IMR-90 (cell line): ENCODE results near the gene MAB21L3. TPM values are rescaled to one million over a fixed set of nuclear protein-coding genes. Genes with fewer than 3 reads are reported as not detected.

Experiments
- ATAC-seq: fragments of 200-7000 bp; cut with Tn5 transposase; 2 replicates; pipeline ENCODE4 v1.9.1; 2020; ENCODE audit warnings: low read depth, mild to moderate bottlenecking, moderate library complexity
- BruUV-seq: library from RNA; stranded (reverse); fragments of 400-500 nt; replicated peaks from 2 replicates; lab custom pipeline; 2021; lab: Mats Ljungman, UMichigan
- CTCF ChIA-PET: fragments of 300-600 bp; formaldehyde crosslinking; extraction: SDS; loops from one replicate; lab custom pipeline; 2021; ENCODE audit warnings: antibody characterized with exemption; lab: Yijun Ruan, JAX
- POLR2A ChIA-PET: fragments of 300-600 bp; sonication (Branson Sonifier 250); formaldehyde crosslinking; loops from one replicate; lab custom pipeline; 2022; ENCODE audit warnings: antibody characterized with exemption; ENCODE audit not compliant: unreplicated experiment; lab: Charles Lee
- DNase-seq: peaks from one replicate; pipeline ENCODE4 v3.0.0; 2013
- H2AFZ ChIP-seq: replicated peaks from 2 replicates; pipeline ENCODE3; 2013; ENCODE audit warnings: low read length, mild to moderate bottlenecking; ENCODE audit not compliant: poor library complexity
- H2AK5ac ChIP-seq: 2 replicates; pipeline ENCODE4 v1.6.1; 2013; ENCODE audit warnings: low read depth, low read length, inconsistent platforms
- H2AK9ac ChIP-seq: replicated peaks from 2 replicates; pipeline ENCODE3; 2013; ENCODE audit warnings: mild to moderate bottlenecking, low read depth, low read length, moderate library complexity; ENCODE audit not compliant: poor library complexity
- H2BK120ac ChIP-seq: 2 replicates; pipeline ENCODE4 v1.6.1; 2013; ENCODE audit warnings: low read depth, low read length, inconsistent platforms
- H2BK15ac ChIP-seq: 3 replicates; pipeline ENCODE4 v1.6.1; 2013; ENCODE audit warnings: low read depth, low read length, inconsistent platforms
- H2BK20ac ChIP-seq: 2 replicates; pipeline ENCODE4 v1.6.1; 2013; ENCODE audit warnings: low read depth, mild to moderate bottlenecking, inconsistent platforms, low read length, moderate library complexity
- H2BK5ac ChIP-seq: 2 replicates; pipeline ENCODE4 v1.6.1; 2013; ENCODE audit warnings: mild to moderate bottlenecking, low read depth, low read length, inconsistent platforms; ENCODE audit not compliant: poor library complexity, severe bottlenecking
- H3K14ac ChIP-seq: replicated peaks from 2 replicates; pipeline ENCODE4 v1.6.1; 2013; ENCODE audit warnings: low read depth, low read length, inconsistent platforms
- H3K18ac ChIP-seq: 2 replicates; pipeline ENCODE4 v1.6.1; 2013; ENCODE audit warnings: low read depth, low read length, control low read depth
- H3K23ac ChIP-seq: 2 replicates; pipeline ENCODE4 v1.6.1; 2013; ENCODE audit warnings: low read depth, low read length, inconsistent platforms
- H3K27ac ChIP-seq: 2 replicates; pipeline ENCODE4 v1.5.1; 2013; ENCODE audit warnings: mild to moderate bottlenecking, control low read depth, low read length; ENCODE audit not compliant: insufficient read depth
- H3K27me3 ChIP-seq: 2 replicates; pipeline ENCODE4 v1.6.1; 2013; ENCODE audit warnings: low read length; ENCODE audit not compliant: control insufficient read depth, insufficient read depth
- H3K36me3 ChIP-seq: 2 replicates; pipeline ENCODE4 v1.6.1; 2013; ENCODE audit warnings: low read length, mixed read lengths; ENCODE audit not compliant: control insufficient read depth, insufficient read depth
- H3K4ac ChIP-seq: 2 replicates; pipeline ENCODE4 v1.6.1; 2013; ENCODE audit warnings: low read depth, low read length, inconsistent platforms
- H3K4me1 ChIP-seq: 2 replicates; pipeline ENCODE4 v1.6.1; 2013; ENCODE audit warnings: low read length, mixed read lengths; ENCODE audit not compliant: control insufficient read depth, insufficient read depth
- H3K4me2 ChIP-seq: 2 replicates; pipeline ENCODE4 v1.6.1; 2013; ENCODE audit warnings: low read depth, mild to moderate bottlenecking, control low read depth, low read length, moderate library complexity
- H3K4me3 ChIP-seq: 2 replicates; pipeline ENCODE4 v1.5.1; 2013; ENCODE audit warnings: low read depth, mild to moderate bottlenecking, control low read depth, low read length, moderate library complexity; ENCODE audit not compliant: insufficient read depth
- H3K56ac ChIP-seq: 2 replicates; pipeline ENCODE4 v1.6.1; 2013; ENCODE audit warnings: low read length, inconsistent platforms; ENCODE audit not compliant: insufficient read depth; ENCODE audit errors: extremely low read depth
- H3K79me1 ChIP-seq, 2 experiments: 2 replicates each; pipeline ENCODE4 v1.6.1; 2013; ENCODE audit warnings: low read length in 2 of 2, inconsistent platforms in 1 of 2, low read depth in 1 of 2
- H3K9ac ChIP-seq: 2 replicates; pipeline ENCODE4 v1.6.1; 2013; ENCODE audit warnings: low read depth, low read length, control low read depth
- H3K9me1 ChIP-seq: 2 replicates; pipeline ENCODE4 v1.6.1; 2013; ENCODE audit warnings: low read length, inconsistent platforms; ENCODE audit not compliant: insufficient read depth
- H3K9me3 ChIP-seq: 2 replicates; pipeline ENCODE4 v1.6.1; 2013; ENCODE audit warnings: low read length; ENCODE audit not compliant: control insufficient read depth, insufficient read depth
- H4K20me1 ChIP-seq: 2 replicates; pipeline ENCODE4 v1.6.1; 2013; ENCODE audit warnings: low read length, inconsistent platforms; ENCODE audit not compliant: insufficient read depth
- H4K5ac ChIP-seq: 2 replicates; pipeline ENCODE4 v1.6.1; 2013; ENCODE audit warnings: mild to moderate bottlenecking, low read depth, low read length, control low read depth
- H4K8ac ChIP-seq, 2 experiments: 2 replicates each; pipeline ENCODE4 v1.6.1; 2013; ENCODE audit warnings: low read depth in 2 of 2, low read length in 2 of 2, control low read depth in 1 of 2, inconsistent platforms in 1 of 2
- H4K91ac ChIP-seq: 2 replicates; pipeline ENCODE4 v1.6.1; 2013; ENCODE audit warnings: low read depth, low read length, inconsistent platforms; ENCODE audit not compliant: insufficient read depth
- CEBPB ChIP-seq: IDR thresholded peaks from 2 replicates; pipeline ENCODE4 v1.6.1; 2012; ENCODE audit warnings: low read depth, low read length, improper control_type of control experiment
- CHD1 ChIP-seq: IDR thresholded peaks from 2 replicates; pipeline ENCODE4 v1.6.1; 2012; ENCODE audit warnings: low read depth, low read length, improper control_type of control experiment
- CTCF ChIP-seq: conservative IDR thresholded peaks from 2 replicates; pipeline ENCODE4 v1.5.1; 2012; ENCODE audit warnings: mild to moderate bottlenecking, low read depth, low read length, improper control_type of control experiment
- ELK1 ChIP-seq: fragments of 150-350 bp; IDR thresholded peaks from 2 replicates; pipeline ENCODE4 v1.6.1; 2016; ENCODE audit warnings: low read depth, mild to moderate bottlenecking, low read length, moderate library complexity, borderline replicate concordance
- MAFK ChIP-seq: IDR thresholded peaks from 2 replicates; pipeline ENCODE4 v1.6.1; 2012; ENCODE audit warnings: low read depth, low read length, improper control_type of control experiment
- MAZ ChIP-seq: IDR thresholded peaks from 2 replicates; pipeline ENCODE4 v1.6.1; 2012; ENCODE audit warnings: low read depth, mild to moderate bottlenecking, low read length, improper control_type of control experiment, moderate library complexity, borderline replicate concordance
- MXI1 ChIP-seq: IDR thresholded peaks from 2 replicates; pipeline ENCODE4 v1.6.1; 2012; ENCODE audit warnings: low read depth, mild to moderate bottlenecking, low read length, moderate library complexity, borderline replicate concordance
- POLR2A ChIP-seq: IDR thresholded peaks from 2 replicates; pipeline ENCODE4 v1.6.1; 2012; ENCODE audit warnings: mild to moderate bottlenecking, low read depth, low read length
- RAD21 ChIP-seq: IDR thresholded peaks from 2 replicates; pipeline ENCODE4 v1.6.1; 2012; ENCODE audit warnings: low read length, improper control_type of control experiment
- RCOR1 ChIP-seq: IDR thresholded peaks from 2 replicates; pipeline ENCODE4 v1.6.1; 2012; ENCODE audit warnings: mild to moderate bottlenecking, low read length, improper control_type of control experiment; ENCODE audit not compliant: insufficient replicate concordance
- RFX5 ChIP-seq: IDR thresholded peaks from 2 replicates; pipeline ENCODE4 v1.8.0; 2012; ENCODE audit warnings: low read depth, mild to moderate bottlenecking, low read length, moderate library complexity
- SMC3 ChIP-seq: fragments of 150-350 bp; IDR thresholded peaks from 2 replicates; pipeline ENCODE4 v1.6.1; 2016; ENCODE audit warnings: low read depth, mild to moderate bottlenecking, antibody characterized with exemption, low read length, moderate library complexity
- USF2 ChIP-seq: fragments of 150-350 bp; IDR thresholded peaks from 2 replicates; pipeline ENCODE4 v1.6.1; 2017; ENCODE audit warnings: mild to moderate bottlenecking, antibody characterized with exemption, low read length, low read depth
- WGBS, 2 experiments: methylation state at CpG; one replicate each; pipeline versions ENCODE4 v1.1.5 to v1.1.7; 2013; ENCODE audit warnings: missing lambda C conversion rate in 2 of 2; ENCODE audit not compliant: insufficient read length in 1 of 2; ENCODE audit errors: extremely low coverage in 2 of 2; 5-methylcytosine and 5-hydroxymethylcytosine counted together
- dilution Hi-C: fragments of 300-500 bp; cut with HindIII; formaldehyde crosslinking; loops from one replicate; pipeline ENCODE4 v1.14.3; 2018; ENCODE audit warnings: low sequenced_read_pairs; ENCODE audit not compliant: unreplicated experiment
- in situ Hi-C: fragments of 300-500 bp; cut with MboI; formaldehyde crosslinking; loops from 3 replicates; pipeline ENCODE4 v1.14.3; 2019; ENCODE audit warnings: low sequenced_read_pairs, inconsistent platforms, mixed read lengths
- intact Hi-C: fragments of 100-400 bp; cut with micrococcal nuclease; formaldehyde crosslinking; loops from 2 replicates; pipeline ENCODE4 v1.10.0; 2022
- polyA plus RNA-seq, 3 experiments: library from polyadenylated mRNA; depleted of rRNA; stranded (reverse); fragments of >200 nt; gene quantifications; 2 replicates each; pipeline ENCODE4 v1.2.3, GENCODE V29; 2012; ENCODE audit warnings: low replicate concordance in 1 of 3
- total RNA-seq: library from RNA; depleted of rRNA; stranded (reverse); fragments of >200 nt; gene quantifications from 2 replicates; pipeline ENCODE4 v1.2.3, GENCODE V29; 2012

Gene MAB21L3
- total and polyA plus RNA-seq, 2 of the 4 experiments (the other 2 are of a cell fraction), result not detected

- in situ Hi-C loops, result no loop called here
Measured at GRCh38 chr1:116105996-116106395, 5.2 kb upstream of the MAB21L3 start.

More at GRCh38 chr1:116105996-116106395, 5.2 kb upstream of the MAB21L3 start:
- intact Hi-C loops (no loop called here), dilution Hi-C loops (no loop called here)
- no peak overlapping the region for H3K4ac ChIP-seq
- no peaks in the 10 kb centered on the region for H3K9me3 ChIP-seq
- H4K5ac ChIP-seq, result no peak overlapping the region
- H3K27me3 ChIP-seq, result peaks cover 3% of the 10 kb centered on the region; the same call in 1 of the 2 replicates
- no peaks in the 10 kb centered on the region for H3K36me3 ChIP-seq
- H2AK9ac ChIP-seq, result no peak overlapping the region
- no peak overlapping the region for H4K8ac ChIP-seq
- no peaks in the 10 kb centered on the region for H3K79me1 ChIP-seq
- no peak overlapping the region for H3K56ac ChIP-seq
- H3K4me2 ChIP-seq, result no peak overlapping the region
- ChIA-PET POLR2A (no interaction called here), CTCF (interaction anchor here (0.6 kb wide), 1 partner anchor 85 kb away, joined by 3 read pairs; no protein-coding TSS in a partner anchor)
- H3K9me1 ChIP-seq, result no peaks in the 10 kb centered on the region
- BruUV-seq, result no TSS peak
- no peak for TF ChIP-seq RFX5
- no peak for TF ChIP-seq MXI1
- no peak for TF ChIP-seq MAFK
- TF ChIP-seq USF2, result no peak
- TF ChIP-seq MAZ, result no peak
- TF ChIP-seq RAD21, result no peak
- TF ChIP-seq POLR2A, result no peak
- TF ChIP-seq CHD1, result no peak
- no peak for TF ChIP-seq CEBPB
- no peak for TF ChIP-seq SMC3
- no peak for TF ChIP-seq CTCF
- no peak for TF ChIP-seq RCOR1
- no peak for TF ChIP-seq ELK1
- no peak overlapping the region for H2BK15ac ChIP-seq
- no peak overlapping the region for H3K14ac ChIP-seq
- WGBS, 2 experiments, result no CpG with 5 or more reads among the region's 2 CpGs
- H3K9ac ChIP-seq, result no peak overlapping the region
- H3K23ac ChIP-seq, result no peak overlapping the region
- DNase-seq (no peak), ATAC-seq (no peak)
- no peak overlapping the region for H3K4me3 ChIP-seq
- H2AFZ ChIP-seq, result no peak overlapping the region
- no peak overlapping the region for H4K91ac ChIP-seq
- H2BK120ac ChIP-seq, result no peak overlapping the region
- H3K27ac ChIP-seq, result no peak overlapping the region
- no peaks in the 10 kb centered on the region for H4K20me1 ChIP-seq
- H3K4me1 ChIP-seq, result peaks cover 4% of the 10 kb centered on the region; the same call in 1 of the 2 replicates
- no peak overlapping the region for H2BK5ac ChIP-seq
- H3K18ac ChIP-seq, result no peak overlapping the region
- H2AK5ac ChIP-seq, result no peak overlapping the region
- H2BK20ac ChIP-seq, result no peak overlapping the region
